Duodenal mucosa (tissue), 2 donors: ENCODE results near the gene MBP.
A peak's percentile ranks its signal among the peaks of the same experiment; 100 is the strongest.

Source experiments
- H3K27ac ChIP-seq: one replicate; pipeline ENCODE4 v1.7.0; 2013; ENCODE audit warnings: low read depth, low read length
- H3K27me3 ChIP-seq, 2 donors: one replicate each; pipeline ENCODE4 v1.7.0; 2013; ENCODE audit warnings: low read length in 2 of 2, control low read depth in 1 of 2; ENCODE audit not compliant: insufficient read depth in 2 of 2, control insufficient read depth in 1 of 2
- H3K36me3 ChIP-seq, 2 donors: one replicate each; pipeline ENCODE4 v1.7.0; 2013; ENCODE audit warnings: low read length in 2 of 2, control low read depth in 1 of 2; ENCODE audit not compliant: insufficient read depth in 2 of 2, control insufficient read depth in 1 of 2
- H3K4me1 ChIP-seq, 2 donors: one replicate each; pipeline ENCODE4 v1.7.0; 2013; ENCODE audit warnings: low read length in 2 of 2, control low read depth in 1 of 2; ENCODE audit not compliant: insufficient read depth in 2 of 2, control insufficient read depth in 1 of 2
- H3K4me3 ChIP-seq, 2 donors: one replicate each; pipeline ENCODE4 v1.7.0; 2013; ENCODE audit warnings: low read length in 2 of 2, low read depth in 1 of 2
- H3K9ac ChIP-seq, 2 donors: one replicate each; pipeline ENCODE4 v1.7.0; 2013; ENCODE audit warnings: low read length in 2 of 2, low read depth in 1 of 2
- H3K9me3 ChIP-seq, 2 donors: one replicate each; pipeline ENCODE4 v1.7.0; 2013; ENCODE audit warnings: low read length in 2 of 2, control low read depth in 1 of 2; ENCODE audit not compliant: control insufficient read depth in 1 of 2

The MBP gene

DNA sequence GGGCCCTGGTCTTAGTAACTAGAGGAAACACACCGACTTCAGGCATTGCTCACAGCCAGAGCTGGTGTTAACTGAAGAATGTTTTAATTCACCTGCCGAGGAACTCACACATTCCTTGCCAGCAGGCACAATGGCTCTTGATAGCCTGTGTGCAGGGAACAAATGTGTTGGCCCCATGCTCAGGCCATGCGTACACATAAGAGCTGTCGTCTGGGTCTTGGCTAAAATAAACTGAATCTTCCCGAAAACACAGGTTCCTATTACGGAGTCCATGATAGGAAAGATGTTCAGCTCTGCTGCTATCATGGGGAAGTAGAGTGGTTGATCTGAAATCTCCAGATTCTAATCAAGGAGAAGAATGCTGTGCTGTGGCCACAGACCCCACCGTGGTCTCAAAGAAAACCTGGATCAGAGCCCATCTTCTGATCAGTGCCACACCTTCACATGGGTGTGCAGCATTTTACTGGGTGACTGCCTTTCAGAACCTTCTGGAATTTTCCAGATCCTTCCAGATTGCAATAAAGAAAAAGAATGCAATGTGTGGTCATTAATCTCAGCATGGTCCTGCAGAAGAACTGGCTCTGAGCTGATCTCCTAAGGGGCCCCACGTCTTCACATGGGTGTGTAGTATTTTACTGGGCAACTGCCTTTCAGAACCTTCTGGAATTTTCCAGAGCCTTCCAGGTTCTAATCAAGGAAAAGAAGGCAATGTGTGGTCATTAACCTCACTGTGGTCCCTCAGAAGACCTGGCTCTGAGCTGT, 17.2 kb downstream of the MBP start:
- Histone ChIP-seq H3K4me1 (peaks cover 35 to 36% of the 10 kb centered on the region in 2 donors), H3K9ac (peak overlapping the region; percentile 46 to 63), H3K36me3 (peaks cover 6 to 12% of the 10 kb centered on the region in 2 donors), H3K27ac (peak overlapping the region; percentile 88), H3K9me3 (no peaks in the 10 kb centered on the region), H3K4me3 (peak overlapping the region; percentile 2 to 3), H3K27me3 (no peaks in the 10 kb centered on the region)

- Histone ChIP-seq H3K27me3 (no peaks in the 10 kb centered on the region), H3K36me3 (peaks cover 0 to 12% of the 10 kb centered on the region in 2 donors), H3K4me1 (peaks cover 35 to 37% of the 10 kb centered on the region in 2 donors), H3K9me3 (no peaks in the 10 kb centered on the region), H3K27ac (peak overlapping the region; percentile 88), H3K4me3 (peak overlapping the region; percentile 2 to 3), H3K9ac (peak overlapping the region; percentile 46 to 63)
Measured at GRCh38 chr18:77114415-77115191, 18.0 kb downstream of the MBP start.

- Histone ChIP-seq H3K9ac (peak overlapping the region in 1 of 2 donors; percentile 41), H3K36me3 (peaks cover 0 to 7% of the 10 kb centered on the region in 2 donors), H3K4me1 (peaks cover 31 to 42% of the 10 kb centered on the region in 2 donors), H3K27me3 (no peaks in the 10 kb centered on the region), H3K27ac (peak overlapping the region; percentile 88), H3K9me3 (no peaks in the 10 kb centered on the region), H3K4me3 (peak overlapping the region; percentile 2 to 3)
Measured at GRCh38 chr18:77114152-77114414, 18.5 kb downstream of the MBP start.

DNA sequence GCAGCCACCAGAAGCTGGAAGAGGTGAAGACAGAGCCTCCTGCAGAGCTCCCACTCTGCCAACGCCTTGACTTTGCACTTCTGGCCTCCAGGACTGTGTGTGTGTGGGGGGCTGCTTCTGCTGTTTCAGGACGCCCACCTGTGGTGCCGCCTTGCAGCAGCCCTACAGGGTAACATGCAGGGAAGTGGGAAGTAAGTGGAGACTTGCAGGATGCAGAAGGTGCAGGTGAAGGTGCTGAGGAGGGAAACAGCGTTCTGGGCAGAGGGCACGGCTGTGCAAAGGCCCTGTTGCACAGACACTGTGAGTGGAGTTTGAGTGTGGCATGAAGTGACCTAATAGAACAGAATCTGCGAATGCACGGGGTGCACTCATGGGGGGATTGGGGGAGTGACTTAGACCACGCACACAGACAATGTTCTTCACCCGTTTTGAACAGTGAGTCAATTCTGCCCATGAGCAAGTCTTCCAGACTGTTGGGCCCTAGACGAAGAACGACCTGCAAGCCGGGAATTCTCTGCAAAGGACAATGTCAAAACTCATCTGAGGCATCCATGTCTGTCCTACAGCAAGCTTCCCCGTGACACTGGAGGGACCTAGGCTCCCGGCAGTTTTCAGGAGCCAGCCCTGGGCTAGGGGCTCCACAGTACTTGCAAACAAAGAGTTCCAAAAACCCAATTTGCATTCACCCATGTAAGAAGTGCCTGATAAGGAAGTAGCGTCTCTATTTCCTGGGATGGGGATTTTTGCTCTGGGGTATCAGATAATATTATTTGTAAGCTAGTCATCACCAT, 19.0 kb downstream of the MBP start:
- H3K36me3 ChIP-seq: peaks cover 0 to 7% of the 10 kb centered on the region in 2 donors
- H3K9ac ChIP-seq: peak overlapping the region; percentile 35 to 41
- peaks cover 37 to 47% of the 10 kb centered on the region in 2 donors for H3K4me1 ChIP-seq
- peak overlapping the region; percentile 88 for H3K27ac ChIP-seq
- no peak overlapping the region for H3K4me3 ChIP-seq
- H3K9me3 ChIP-seq: no peaks in the 10 kb centered on the region
- H3K27me3 ChIP-seq: no peaks in the 10 kb centered on the region

DNA sequence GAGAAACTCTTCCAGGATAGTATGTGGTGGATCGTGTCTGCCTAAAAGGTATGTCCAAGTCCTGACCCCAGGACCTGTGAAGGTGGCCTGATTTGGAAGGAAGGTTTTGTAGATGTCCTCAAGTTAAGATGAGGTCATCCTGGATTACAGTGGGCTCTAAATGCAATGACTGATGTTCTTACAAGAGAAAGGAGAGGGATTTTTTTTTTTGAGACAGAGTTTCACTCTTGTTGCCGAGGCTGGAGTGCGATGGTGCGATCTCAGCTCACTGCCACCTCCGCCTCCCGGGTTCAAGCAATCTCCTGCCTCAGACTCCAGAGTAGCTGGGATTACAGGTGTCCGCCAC, 19.9 kb downstream of the MBP start:
- Histone ChIP-seq H3K36me3 (peaks cover 0 to 7% of the 10 kb centered on the region in 2 donors), H3K9ac (no peak overlapping the region), H3K4me1 (peaks cover 40 to 53% of the 10 kb centered on the region in 2 donors), H3K27ac (no peak overlapping the region), H3K9me3 (no peaks in the 10 kb centered on the region), H3K4me3 (no peak overlapping the region), H3K27me3 (no peaks in the 10 kb centered on the region)

DNA sequence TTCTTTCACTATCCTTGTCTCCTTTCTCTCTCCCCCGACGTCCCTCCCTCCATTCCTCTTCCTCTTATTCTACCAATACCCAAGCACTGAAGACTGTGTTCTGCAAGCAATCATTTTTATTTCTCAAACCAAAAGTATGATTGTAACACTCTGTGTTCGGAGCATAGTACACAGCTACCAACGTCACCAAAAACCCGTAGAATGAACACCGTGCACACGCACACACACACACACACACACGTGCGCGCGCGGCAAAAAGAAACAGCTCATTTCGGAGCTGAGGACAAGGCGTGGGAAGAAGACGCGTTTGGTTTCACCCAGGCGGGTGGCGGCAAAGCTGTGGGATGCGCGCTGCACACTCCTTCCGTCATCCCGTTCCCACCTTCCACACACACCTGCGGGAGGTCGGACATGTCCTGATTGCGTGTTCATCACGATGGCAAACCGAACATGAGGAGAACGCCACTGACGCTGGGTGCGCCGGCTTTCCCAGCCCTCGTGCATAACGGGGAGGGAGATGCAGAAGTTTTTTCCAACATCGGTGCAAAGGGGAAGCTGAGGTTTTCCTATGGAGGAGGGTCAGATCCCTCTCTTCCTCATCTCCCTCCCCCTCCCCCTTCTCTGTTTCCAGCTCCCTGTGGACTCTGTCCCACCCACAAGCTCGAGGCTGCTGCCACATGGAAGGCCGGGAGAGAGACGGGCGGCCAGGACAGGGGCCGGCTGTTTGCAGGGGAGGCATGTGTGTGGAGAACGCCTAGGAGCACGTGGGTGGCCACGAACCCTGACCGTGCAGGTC, 20.4 kb downstream of the MBP start:
- Histone ChIP-seq H3K9me3 (no peaks in the 10 kb centered on the region), H3K9ac (no peak overlapping the region), H3K4me1 (peaks cover 43 to 56% of the 10 kb centered on the region in 2 donors), H3K27me3 (no peaks in the 10 kb centered on the region), H3K4me3 (no peak overlapping the region), H3K27ac (no peak overlapping the region), H3K36me3 (peaks cover 0 to 7% of the 10 kb centered on the region in 2 donors)

- H3K9ac ChIP-seq: no peak overlapping the region
- no peak overlapping the region for H3K27ac ChIP-seq
- H3K9me3 ChIP-seq: no peaks in the 10 kb centered on the region
- no peaks in the 10 kb centered on the region for H3K27me3 ChIP-seq
- no peak overlapping the region for H3K4me3 ChIP-seq
- peaks cover 47 to 63% of the 10 kb centered on the region in 2 donors for H3K4me1 ChIP-seq
- H3K36me3 ChIP-seq: peaks cover 0 to 6% of the 10 kb centered on the region in 2 donors
Measured at GRCh38 chr18:77111449-77111848, 21.1 kb downstream of the MBP start.

GRCh38 chr18:77110936-77111335, 21.6 kb downstream of the MBP start:
- peaks cover 52 to 68% of the 10 kb centered on the region in 2 donors for H3K4me1 ChIP-seq
- no peak overlapping the region for H3K9ac ChIP-seq
- H3K9me3 ChIP-seq: no peaks in the 10 kb centered on the region
- no peaks in the 10 kb centered on the region for H3K27me3 ChIP-seq
- no peak overlapping the region for H3K4me3 ChIP-seq
- peaks cover 0 to 4% of the 10 kb centered on the region in 2 donors for H3K36me3 ChIP-seq
- no peak overlapping the region for H3K27ac ChIP-seq

DNA sequence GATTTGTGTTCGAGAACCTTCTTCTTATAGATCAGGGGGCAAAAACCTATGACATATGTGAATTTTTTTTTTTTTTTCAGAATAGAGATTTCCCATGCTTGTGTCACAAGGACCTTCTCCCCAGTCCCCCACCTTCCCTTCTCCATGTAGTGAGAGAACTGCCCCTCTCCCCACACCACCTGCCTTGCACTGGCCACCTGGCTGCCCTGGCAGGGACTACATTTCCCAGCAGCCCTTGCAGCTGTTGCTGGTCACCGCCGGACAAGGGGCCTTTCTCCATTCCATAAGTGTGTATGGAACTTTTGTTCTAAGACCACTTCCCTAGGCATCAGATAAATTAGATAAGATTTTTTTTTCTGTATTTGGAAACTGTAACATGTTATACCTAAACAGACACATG, 22.2 kb downstream of the MBP start:
- H3K27ac ChIP-seq: no peak overlapping the region
- H3K9me3 ChIP-seq: no peaks in the 10 kb centered on the region
- peaks cover 0 to 4% of the 10 kb centered on the region in 2 donors for H3K36me3 ChIP-seq
- peaks cover 51 to 70% of the 10 kb centered on the region in 2 donors for H3K4me1 ChIP-seq
- no peak overlapping the region for H3K4me3 ChIP-seq
- H3K9ac ChIP-seq: no peak overlapping the region
- H3K27me3 ChIP-seq: no peaks in the 10 kb centered on the region
